K562 treated with DMSO at 1 percent for 12 hours (cell line): ENCODE measurements around the gene ZC2HC1C. TPM values are rescaled to one million over a fixed set of nuclear protein-coding genes. Genes with fewer than 3 reads are reported as not detected.

Experiments used
- total RNA-seq: library from RNA; unstranded; fragments of 300-600 nt; gene quantifications from 2 replicates; pipeline ENCODE4 v1.2.3, GENCODE V29; 2022; ENCODE audit not compliant: insufficient read depth

ZC2HC1C gene, protein sequence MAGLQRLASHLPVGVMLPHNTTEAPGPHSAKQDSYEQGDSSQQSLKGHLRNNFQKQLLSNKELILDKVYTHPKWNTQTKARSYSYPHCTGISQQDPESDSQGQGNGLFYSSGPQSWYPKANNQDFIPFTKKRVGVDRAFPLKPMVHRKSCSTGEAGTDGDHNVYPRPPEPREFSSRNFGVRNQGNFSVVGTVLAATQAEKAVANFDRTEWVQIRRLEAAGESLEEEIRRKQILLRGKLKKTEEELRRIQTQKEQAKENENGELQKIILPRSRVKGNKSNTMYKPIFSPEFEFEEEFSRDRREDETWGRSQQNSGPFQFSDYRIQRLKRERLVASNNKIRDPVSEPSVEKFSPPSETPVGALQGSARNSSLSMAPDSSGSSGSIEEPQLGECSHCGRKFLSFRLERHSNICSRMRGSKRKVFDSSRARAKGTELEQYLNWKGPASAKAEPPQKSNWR
- total RNA-seq, result 6.2 and 7.9 TPM in 2 replicates

DNA sequence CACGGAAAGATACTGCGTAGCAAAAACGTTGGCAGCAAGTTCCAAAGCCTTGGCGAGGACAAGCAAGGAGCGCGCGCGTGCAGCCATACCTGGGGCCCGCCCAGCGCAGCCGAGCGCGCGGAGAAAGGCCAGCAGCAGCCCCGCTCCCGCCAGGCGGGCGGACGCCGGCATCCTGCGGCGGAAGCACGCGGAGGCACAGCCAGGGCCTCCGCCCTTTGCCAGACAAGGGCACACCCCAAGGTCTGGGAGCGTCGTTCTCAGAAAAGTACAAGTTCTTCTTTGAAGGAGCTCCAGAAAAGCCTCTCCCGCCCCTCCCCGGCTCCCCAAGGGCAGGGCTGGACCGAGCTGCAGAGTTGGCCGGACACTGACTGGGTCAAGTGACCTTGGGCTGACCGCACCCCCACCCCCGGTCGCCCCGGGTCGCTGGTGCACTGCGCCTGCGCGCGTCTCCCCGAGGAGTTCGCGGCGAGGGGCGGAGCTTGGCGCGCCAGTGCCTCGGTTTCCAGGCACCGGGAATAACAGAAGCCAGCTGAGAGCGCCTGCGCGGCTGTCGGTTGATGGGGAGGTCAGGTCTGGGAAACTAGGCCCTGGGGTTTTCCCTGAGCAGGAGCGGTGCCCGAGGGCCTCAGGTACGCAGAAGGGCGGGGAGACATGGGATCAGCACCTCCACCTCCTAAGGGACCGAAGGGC lies at the start of gene ZC2HC1C:
TSS of gene ZC2HC1C (plus strand) at position 521 of the 690 bp plus-strand sequence. CDS start 933 bp downstream, outside the sequence.

DNA sequence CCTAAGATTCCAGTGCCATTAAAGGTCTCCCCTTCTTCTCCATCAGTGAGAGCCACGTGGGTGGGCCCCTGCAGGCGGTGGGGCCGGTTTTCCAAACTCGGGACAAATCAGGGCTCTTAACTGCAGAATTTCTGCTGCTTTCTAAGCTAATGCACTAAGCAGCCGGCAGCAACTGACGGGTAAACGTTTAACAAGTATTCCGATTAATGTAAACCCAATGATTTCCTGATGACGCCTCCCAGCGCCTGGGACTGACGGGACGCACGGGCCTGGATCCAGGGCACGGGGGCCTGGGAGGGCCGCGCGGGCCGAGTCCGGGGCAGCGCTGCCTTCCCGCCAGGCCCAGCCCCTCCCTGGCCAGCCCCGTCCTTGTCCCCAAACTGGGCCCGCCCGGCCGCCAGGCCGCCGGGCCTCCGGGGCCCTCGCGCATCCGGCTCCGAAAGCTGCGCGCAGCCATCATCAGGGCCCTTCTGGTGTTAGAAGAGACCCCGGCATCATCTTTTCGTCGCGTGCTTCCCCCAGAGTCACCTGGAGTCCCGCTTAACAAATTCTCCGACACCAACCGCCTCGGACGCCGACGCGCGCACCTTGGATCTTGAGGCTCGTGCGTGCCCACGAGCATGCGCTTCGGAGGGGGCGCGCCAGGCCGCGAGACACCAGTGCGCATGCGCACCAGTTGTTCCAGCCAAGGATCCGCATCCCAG lies 18.4 kb upstream of the ZC2HC1C start, which contains the start of gene MLH3:
TSS of gene MLH3 (minus strand) at position 616 of the 704 bp plus-strand sequence. CDS start 1,812 bp downstream, outside the sequence.

DNA sequence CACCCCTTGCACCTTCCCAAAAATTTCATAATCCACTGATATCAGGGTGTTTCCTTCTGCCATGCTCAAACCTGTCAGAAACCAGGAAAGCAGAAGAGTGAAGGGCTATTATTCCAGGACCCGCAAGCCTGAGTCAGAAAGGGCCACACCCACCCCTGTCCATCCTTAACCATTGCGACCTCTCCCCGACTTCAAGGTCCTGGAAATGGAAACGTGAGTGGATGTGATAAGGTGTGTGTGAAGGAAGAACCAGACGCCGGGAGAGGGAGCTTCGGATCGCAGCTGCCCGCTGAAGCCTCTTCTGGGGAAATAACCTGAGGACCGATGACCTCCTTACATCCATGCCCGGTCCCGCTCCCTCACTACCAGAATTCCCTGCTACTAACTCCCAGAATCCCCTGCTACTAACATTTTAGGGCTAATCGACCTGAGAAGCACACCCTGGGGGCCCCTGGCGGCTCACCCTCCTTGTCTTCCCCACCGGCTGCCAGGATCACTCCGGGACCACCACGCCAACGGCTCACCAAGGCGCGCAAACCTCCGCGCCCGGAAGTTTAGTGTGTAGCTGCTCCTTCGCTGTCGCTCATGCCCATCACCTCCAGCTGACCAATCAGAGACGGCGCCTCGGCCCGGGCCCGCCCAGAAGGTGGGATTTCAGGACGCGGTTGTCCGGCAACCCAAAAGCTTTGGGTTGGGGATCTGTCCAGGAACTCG lies 5.8 kb upstream of the ZC2HC1C start, which contains the start of gene ACYP1:
TSS of gene ACYP1 (minus strand) at position 534 of the 714 bp plus-strand sequence. CDS start at position 63, 471 bp downstream.

DNA sequence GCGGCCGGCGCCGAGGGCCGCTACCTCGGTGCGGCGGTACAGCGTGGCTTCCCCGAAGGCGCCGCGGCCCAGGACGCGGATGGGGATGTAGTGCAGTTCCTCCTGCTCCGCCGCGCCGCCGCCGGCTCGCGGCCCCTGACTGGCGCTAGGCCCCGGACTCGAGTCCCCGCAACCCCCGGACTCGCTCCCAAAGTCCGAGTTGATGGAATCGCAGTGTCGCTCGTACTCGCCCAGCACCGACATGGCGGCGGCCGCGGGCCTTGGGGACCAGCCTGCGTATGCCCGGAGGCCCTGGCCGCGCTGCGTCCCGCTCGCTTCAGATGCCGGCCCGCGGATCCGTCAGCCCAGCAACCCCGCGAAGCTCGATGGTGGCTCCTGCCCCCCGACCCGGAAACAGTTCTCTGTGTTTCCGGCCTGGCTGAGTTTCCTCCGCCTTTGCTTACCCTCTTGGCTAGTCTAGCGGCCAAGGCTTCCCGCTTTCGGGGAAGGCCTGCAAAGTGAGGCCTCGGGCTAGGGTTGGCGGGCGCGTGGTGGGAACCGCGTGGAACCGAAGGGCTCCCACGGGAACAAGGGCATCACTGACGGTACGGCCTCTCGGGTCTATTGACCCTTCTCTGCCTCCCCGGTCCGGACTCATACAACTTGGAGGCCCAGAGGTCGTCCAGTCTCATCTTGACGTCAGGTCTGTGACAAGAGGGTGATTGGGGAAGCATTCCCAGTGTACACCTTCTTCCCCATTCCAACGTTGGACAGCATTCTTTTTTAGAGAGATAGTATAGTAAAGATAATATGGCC lies 57.4 kb downstream of the ZC2HC1C start, which contains the start of gene NEK9:
TSS of gene NEK9 (minus strand) at position 370 of the 795 bp plus-strand sequence. CDS start at position 243, 127 bp downstream.

Other genes starting within 250 kb of the ZC2HC1C start
- gene PROX2, start 193.5 kb upstream of the ZC2HC1C start, total RNA-seq, result 0.23 TPM in 1 of 2 replicates, not detected in the other
- 28.5 and 52.3 TPM in 2 replicates for gene DLST, start 187.7 kb upstream of the ZC2HC1C start, total RNA-seq
- 4.3 and 5.7 TPM in 2 replicates for gene RPS6KL1, start 146.4 kb upstream of the ZC2HC1C start, total RNA-seq
- gene PGF, start 114.0 kb upstream of the ZC2HC1C start, total RNA-seq, result 1.6 and 1.7 TPM in 2 replicates
- gene EIF2B2, start 66.7 kb upstream of the ZC2HC1C start, total RNA-seq, result 19.0 and 23.0 TPM in 2 replicates
- gene MLH3, start 18.2 kb upstream of the ZC2HC1C start, total RNA-seq, result 1.6 and 3.4 TPM in 2 replicates
- gene ACYP1, start 5.6 kb upstream of the ZC2HC1C start, total RNA-seq, result 26.2 and 30.9 TPM in 2 replicates
- 10.9 and 37.6 TPM in 2 replicates for gene NEK9, start 57.4 kb downstream of the ZC2HC1C start, total RNA-seq
- gene TMED10, start 107.0 kb downstream of the ZC2HC1C start, total RNA-seq, result 34.6 and 82.3 TPM in 2 replicates
- 6.6 and 7.1 TPM in 2 replicates for gene FOS, start 209.2 kb downstream of the ZC2HC1C start, total RNA-seq